IPS-20b (cell line): ENCODE measurements around the gene OR6C6.

Experiments used
- H3K27ac ChIP-seq: one replicate; pipeline ENCODE4 v1.5.1; 2013; ENCODE audit warnings: low read length
- H3K27me3 ChIP-seq: 2 replicates; pipeline ENCODE4 v1.6.1; 2013; ENCODE audit warnings: mild to moderate bottlenecking, low read length, inconsistent platforms; ENCODE audit not compliant: insufficient read depth
- H3K36me3 ChIP-seq: 2 replicates; pipeline ENCODE4 v1.6.1; 2013; ENCODE audit warnings: low read depth, mild to moderate bottlenecking, inconsistent platforms, low read length, moderate library complexity; ENCODE audit not compliant: insufficient read depth
- H3K4me1 ChIP-seq: 2 replicates; pipeline ENCODE4 v1.6.1; 2013; ENCODE audit warnings: mild to moderate bottlenecking, control low read depth, inconsistent platforms, low read length, moderate library complexity; ENCODE audit not compliant: insufficient read depth
- H3K4me3 ChIP-seq: 2 replicates; pipeline ENCODE4 v1.5.1; 2013; ENCODE audit warnings: mild to moderate bottlenecking, low read length, inconsistent platforms
- H3K9ac ChIP-seq: 2 replicates; pipeline ENCODE4 v1.6.1; 2013; ENCODE audit warnings: low read depth, mild to moderate bottlenecking, inconsistent platforms, low read length, moderate library complexity
- H3K9me3 ChIP-seq: 2 replicates; pipeline ENCODE4 v1.6.1; 2013; ENCODE audit warnings: mild to moderate bottlenecking, low read depth, low read length, inconsistent platforms; ENCODE audit not compliant: insufficient read depth

Gene OR6C6

GRCh38 chr12:55246159-55246558 lies 50.2 kb downstream of the OR6C6 start:
- Histone ChIP-seq H3K9me3 (no peaks in the 10 kb centered on the region), H3K9ac (no peak overlapping the region), H3K4me1 (no peaks in the 10 kb centered on the region), H3K36me3 (no peaks in the 10 kb centered on the region), H3K27me3 (no peaks in the 10 kb centered on the region), H3K4me3 (no peak overlapping the region), H3K27ac (no peak overlapping the region)

DNA sequence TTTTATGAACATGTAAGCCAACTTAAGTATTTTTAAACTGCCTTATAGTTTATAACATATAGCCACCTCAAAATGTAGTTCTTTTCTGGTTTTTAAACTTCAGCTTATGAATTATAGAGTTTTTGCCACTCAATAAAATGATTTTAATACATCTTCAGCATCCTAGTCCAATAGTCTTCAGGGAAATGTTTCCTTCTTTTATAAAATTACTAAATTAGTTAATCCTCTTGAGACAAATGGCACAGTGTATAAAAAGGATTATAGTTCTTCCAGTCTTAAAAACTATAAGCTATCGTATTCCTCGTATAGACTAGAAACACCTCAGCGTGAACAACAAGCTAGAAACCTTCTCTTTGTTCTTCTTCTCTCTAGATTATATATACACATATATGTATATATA lies 52.1 kb downstream of the OR6C6 start, which contains the start of gene OR6C74:
TSS of gene OR6C74 (plus strand) at position 301 of the 400 bp plus-strand sequence. CDS start 2,679 bp downstream, outside the sequence.
- no peaks in the 10 kb centered on the region for H3K27me3 ChIP-seq
- no peaks in the 10 kb centered on the region for H3K4me1 ChIP-seq
- no peak within 1 kb of the TSS for H3K27ac ChIP-seq

More for the DNA sequence above, 52.1 kb downstream of the OR6C6 start, which contains the start of gene OR6C74:
- no peaks in the 10 kb centered on the region for H3K9me3 ChIP-seq
- no peak within 1 kb of the TSS for H3K9ac ChIP-seq
- no peaks in the 10 kb centered on the region for H3K36me3 ChIP-seq
- no peak within 1 kb of the TSS for H3K4me3 ChIP-seq
